GM12878 (cell line): ENCODE results near the gene VPS18. TPM values are rescaled to one million over a fixed set of nuclear protein-coding genes. Genes with fewer than 3 reads are reported as not detected.

ENCODE experiments used
- ATAC-seq: fragments of 200-7000 bp; cut with Tn5 transposase; 3 replicates; pipeline ENCODE4 v1.9.1; 2020; ENCODE audit warnings: mild to moderate bottlenecking, moderate library complexity
- BruUV-seq: library from RNA; stranded (reverse); fragments of 400-500 nt; replicated peaks from 2 replicates; lab custom pipeline; 2021; lab: Mats Ljungman, UMichigan
- CTCF ChIA-PET: fragments of 300-600 bp; sonication (Branson Sonifier 250); formaldehyde crosslinking; extraction: SDS; loops from one replicate; lab custom pipeline; 2021; ENCODE audit warnings: inconsistent platforms; lab: Yijun Ruan, JAX
- POLR2A ChIA-PET: fragments of 350-600 bp; formaldehyde crosslinking; extraction: SDS; loops from one replicate; lab custom pipeline; 2021; ENCODE audit warnings: inconsistent platforms; lab: Charles Lee
- RAD21 ChIA-PET: fragments of 300-600 bp; sonication (Branson Sonifier 250); formaldehyde crosslinking; loops from one replicate; lab custom pipeline; 2023; ENCODE audit warnings: antibody characterized with exemption; ENCODE audit not compliant: unreplicated experiment; lab: Charles Lee
- SMC1A ChIA-PET: fragments of 300-600 bp; sonication (Branson Sonifier 250); formaldehyde crosslinking; loops from one replicate; lab custom pipeline; 2023; ENCODE audit not compliant: unreplicated experiment, uncharacterized antibody; lab: Charles Lee
- DNase-seq: peaks from one replicate; pipeline ENCODE4 v3.0.0-alpha.2; 2011; ENCODE audit warnings: low read depth, low spot score
- FAIRE-seq: peaks from 3 replicates; lab custom pipeline; 2011; peaks lifted over from hg19 to GRCh38; lab: Jason Lieb, UNC
- H2AFZ ChIP-seq: 2 replicates; pipeline ENCODE4 v1.6.0; 2011; ENCODE audit warnings: low read depth, low read length, control low read depth; ENCODE audit not compliant: control insufficient read depth
- H3K27ac ChIP-seq: 2 replicates; pipeline ENCODE4 v1.5.1; 2011; ENCODE audit warnings: control low read depth; ENCODE audit not compliant: control insufficient read depth, insufficient read depth
- H3K27me3 ChIP-seq, 2 experiments: replicated peaks in 1 of 2; 2 replicates each; pipeline versions ENCODE4 v1.6.0 to v1.6.1; 2011; ENCODE audit warnings: low read length in 1 of 2; ENCODE audit not compliant: control insufficient read depth in 2 of 2, insufficient read depth in 2 of 2
- H3K36me3 ChIP-seq, 2 experiments: 2 replicates each; pipeline ENCODE4 v1.5.1; 2011; ENCODE audit warnings: low read length in 1 of 2; ENCODE audit not compliant: control insufficient read depth in 2 of 2, insufficient read depth in 2 of 2
- H3K4me1 ChIP-seq: 2 replicates; pipeline ENCODE4 v1.6.1; 2011; ENCODE audit warnings: mild to moderate bottlenecking, low read length, moderate library complexity, mixed read lengths; ENCODE audit not compliant: control insufficient read depth, insufficient read depth
- H3K4me2 ChIP-seq: 2 replicates; pipeline ENCODE4 v1.6.0; 2011; ENCODE audit warnings: control low read depth; ENCODE audit not compliant: control insufficient read depth, insufficient read depth
- H3K4me3 ChIP-seq: fragments of 200-600 bp; sonication (generic); 2 replicates; pipeline ENCODE4 v1.5.1; 2016
- H3K79me2 ChIP-seq: 2 replicates; pipeline ENCODE4 v1.6.0; 2011; ENCODE audit warnings: low read length; ENCODE audit not compliant: control insufficient read depth, insufficient read depth
- H3K9ac ChIP-seq: 2 replicates; pipeline ENCODE4 v1.8.0; 2011; ENCODE audit warnings: low read length, control low read depth, mixed read lengths; ENCODE audit not compliant: control insufficient read depth, insufficient read depth
- H3K9me3 ChIP-seq: replicated peaks from 3 replicates; pipeline ENCODE4 v1.5.1; 2011; ENCODE audit warnings: mild to moderate bottlenecking, low read length; ENCODE audit not compliant: control insufficient read depth, insufficient read depth
- H4K20me1 ChIP-seq: 2 replicates; pipeline ENCODE4 v1.6.0; 2011; ENCODE audit not compliant: control insufficient read depth, insufficient read depth
- CHD1 ChIP-seq: IDR thresholded peaks from 2 replicates; pipeline ENCODE4 v1.6.1; 2012; ENCODE audit warnings: low read depth, low read length, improper control_type of control experiment
- CREB1 ChIP-seq: IDR thresholded peaks from 2 replicates; pipeline ENCODE4 v1.6.1; 2012; ENCODE audit warnings: low read depth, mild to moderate bottlenecking, inconsistent platforms
- DPF2 ChIP-seq: fragments of 450-650 bp; IDR thresholded peaks from 2 replicates; pipeline ENCODE4 v1.6.1; 2017; ENCODE audit warnings: mild to moderate bottlenecking
- HDAC6 ChIP-seq: fragments of 200-600 bp; sonication (generic); IDR thresholded peaks from one replicate; pipeline ENCODE4 v1.8.0; 2017; ENCODE audit warnings: antibody characterized with exemption; ENCODE audit not compliant: unreplicated experiment
- NR2C1 ChIP-seq: fragments of 450-650 bp; IDR thresholded peaks from 2 replicates; pipeline ENCODE4 v1.6.1; 2017; ENCODE audit warnings: antibody characterized with exemption, mild to moderate bottlenecking, moderate library complexity
- RBBP5 ChIP-seq: fragments of 200-600 bp; sonication (generic); conservative IDR thresholded peaks from 2 replicates; pipeline ENCODE4 v1.6.1; 2016
- YBX1 ChIP-seq: fragments of 450-650 bp; IDR thresholded peaks from 2 replicates; pipeline ENCODE4 v1.6.1; 2016; ENCODE audit warnings: antibody characterized with exemption
- WGBS: methylation state at CpG from one replicate; pipeline ENCODE4 v1.1.6; 2016; ENCODE audit warnings: low lambda C conversion rate; ENCODE audit not compliant: insufficient replicate concordance, insufficient coverage; ENCODE audit errors: missing lambda C conversion rate; 5-methylcytosine and 5-hydroxymethylcytosine counted together
- in situ Hi-C: fragments of 300-500 bp; cut with MboI; formaldehyde crosslinking; loops from 9 replicates; pipeline ENCODE4 v1.14.3; 2018; ENCODE audit warnings: mixed read lengths
- intact Hi-C: fragments of 100-400 bp; cut with micrococcal nuclease; formaldehyde crosslinking; loops from one replicate; pipeline ENCODE4 v1.14.2; 2022; ENCODE audit not compliant: unreplicated experiment
- polyA plus RNA-seq, 11 experiments: library from polyadenylated mRNA; depleted of rRNA in 4 of 11; unstranded in 6 of 11; stranded (reverse) in 5 of 11; fragments of >200 nt; fragmentation: Nextera tagmentation in 4 of 11; fragmentation: Illumina TruSeq in 1 of 11; extraction: Ambion mirVana in 4 of 11; extraction: Trizol in 1 of 11; gene quantifications; 1 replicate in 1 of 11; 2 replicates in 10 of 11; pipeline versions ENCODE4 v1.2.1 to v1.2.3, GENCODE V29; 2011 to 2016; ENCODE audit warnings: inconsistent platforms in 2 of 11, missing spikeins in 2 of 11, low read depth in 1 of 11
- total RNA-seq, 4 experiments: library from RNA; depleted of rRNA in 3 of 4; stranded (reverse); fragments of >200 nt in 3 of 4; fragmentation: Illumina TruSeq in 1 of 4; extraction: Trizol in 1 of 4; gene quantifications; 2 replicates each; pipeline versions ENCODE4 v1.2.1 to v1.2.3, GENCODE V29; 2013 to 2021
- TF ChIP-seq, protein P1 (sequence below): fragments of 150-350 bp; IDR thresholded peaks from 2 replicates; pipeline ENCODE4 v1.6.1; 2014; ENCODE audit warnings: mild to moderate bottlenecking, low read depth, low read length
- TF ChIP-seq, protein P2 (sequence below): fragments of 450-650 bp; IDR thresholded peaks from 2 replicates; pipeline ENCODE4 v1.6.1; 2017; ENCODE audit warnings: antibody characterized with exemption, mild to moderate bottlenecking, moderate library complexity
- TF ChIP-seq, protein P3 (sequence below): fragments of 450-650 bp; IDR thresholded peaks from 2 replicates; pipeline ENCODE4 v1.6.1; 2017; ENCODE audit warnings: mild to moderate bottlenecking, moderate library complexity

VPS18 gene
- total and polyA plus RNA-seq, 10 of the 15 experiments (the other 5 are each of a cell fraction or from before 2014, with no cell fraction given): 0.71 to 20.4 (median 10.6) TPM

DNA sequence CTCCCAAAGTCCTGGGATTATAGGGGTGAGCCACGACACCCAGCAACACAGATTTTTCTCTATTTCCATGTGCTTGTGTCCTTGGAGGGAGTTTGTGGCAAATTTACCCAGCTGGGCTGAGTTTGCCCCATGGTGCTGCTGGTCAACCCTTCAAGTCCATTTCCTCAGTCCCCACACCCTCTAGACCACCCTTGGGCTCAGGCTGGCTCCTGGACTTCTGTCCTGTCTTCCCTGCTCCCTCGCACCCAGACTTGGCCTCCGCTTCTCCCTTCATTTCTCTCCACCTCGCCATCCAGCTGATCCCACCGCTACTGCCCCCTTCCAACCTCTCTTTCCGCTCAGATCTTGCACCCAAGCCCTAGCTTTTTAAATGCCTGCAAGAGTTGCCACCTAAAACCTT, 12.9 kb upstream of the VPS18 start:
- H3K27ac ChIP-seq: no peak overlapping the region
- SMC1A ChIA-PET: interaction anchor here (13.4 to 14.4 kb wide), 2 partner anchors 5 to 6 kb away, joined by 454 read pairs; partner anchors contain the start of gene RHOV
- H3K27me3 ChIP-seq: no peaks in the 10 kb centered on the region
- intact Hi-C loops (no loop called here), in situ Hi-C loops (no loop called here)
- TF ChIP-seq DPF2: no peak
- TF ChIP-seq NR2C1: no peak
- no peak for TF ChIP-seq YBX1
- TF ChIP-seq, protein P1, sequence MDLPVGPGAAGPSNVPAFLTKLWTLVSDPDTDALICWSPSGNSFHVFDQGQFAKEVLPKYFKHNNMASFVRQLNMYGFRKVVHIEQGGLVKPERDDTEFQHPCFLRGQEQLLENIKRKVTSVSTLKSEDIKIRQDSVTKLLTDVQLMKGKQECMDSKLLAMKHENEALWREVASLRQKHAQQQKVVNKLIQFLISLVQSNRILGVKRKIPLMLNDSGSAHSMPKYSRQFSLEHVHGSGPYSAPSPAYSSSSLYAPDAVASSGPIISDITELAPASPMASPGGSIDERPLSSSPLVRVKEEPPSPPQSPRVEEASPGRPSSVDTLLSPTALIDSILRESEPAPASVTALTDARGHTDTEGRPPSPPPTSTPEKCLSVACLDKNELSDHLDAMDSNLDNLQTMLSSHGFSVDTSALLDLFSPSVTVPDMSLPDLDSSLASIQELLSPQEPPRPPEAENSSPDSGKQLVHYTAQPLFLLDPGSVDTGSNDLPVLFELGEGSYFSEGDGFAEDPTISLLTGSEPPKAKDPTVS: no peak
- TF ChIP-seq CHD1: no peak
- TF ChIP-seq, protein P2, sequence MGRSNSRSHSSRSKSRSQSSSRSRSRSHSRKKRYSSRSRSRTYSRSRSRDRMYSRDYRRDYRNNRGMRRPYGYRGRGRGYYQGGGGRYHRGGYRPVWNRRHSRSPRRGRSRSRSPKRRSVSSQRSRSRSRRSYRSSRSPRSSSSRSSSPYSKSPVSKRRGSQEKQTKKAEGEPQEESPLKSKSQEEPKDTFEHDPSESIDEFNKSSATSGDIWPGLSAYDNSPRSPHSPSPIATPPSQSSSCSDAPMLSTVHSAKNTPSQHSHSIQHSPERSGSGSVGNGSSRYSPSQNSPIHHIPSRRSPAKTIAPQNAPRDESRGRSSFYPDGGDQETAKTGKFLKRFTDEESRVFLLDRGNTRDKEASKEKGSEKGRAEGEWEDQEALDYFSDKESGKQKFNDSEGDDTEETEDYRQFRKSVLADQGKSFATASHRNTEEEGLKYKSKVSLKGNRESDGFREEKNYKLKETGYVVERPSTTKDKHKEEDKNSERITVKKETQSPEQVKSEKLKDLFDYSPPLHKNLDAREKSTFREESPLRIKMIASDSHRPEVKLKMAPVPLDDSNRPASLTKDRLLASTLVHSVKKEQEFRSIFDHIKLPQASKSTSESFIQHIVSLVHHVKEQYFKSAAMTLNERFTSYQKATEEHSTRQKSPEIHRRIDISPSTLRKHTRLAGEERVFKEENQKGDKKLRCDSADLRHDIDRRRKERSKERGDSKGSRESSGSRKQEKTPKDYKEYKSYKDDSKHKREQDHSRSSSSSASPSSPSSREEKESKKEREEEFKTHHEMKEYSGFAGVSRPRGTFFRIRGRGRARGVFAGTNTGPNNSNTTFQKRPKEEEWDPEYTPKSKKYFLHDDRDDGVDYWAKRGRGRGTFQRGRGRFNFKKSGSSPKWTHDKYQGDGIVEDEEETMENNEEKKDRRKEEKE: no peak
- TF ChIP-seq RBBP5: no peak
- no peak for TF ChIP-seq CREB1
- TF ChIP-seq HDAC6: no peak
- TF ChIP-seq, protein P3, sequence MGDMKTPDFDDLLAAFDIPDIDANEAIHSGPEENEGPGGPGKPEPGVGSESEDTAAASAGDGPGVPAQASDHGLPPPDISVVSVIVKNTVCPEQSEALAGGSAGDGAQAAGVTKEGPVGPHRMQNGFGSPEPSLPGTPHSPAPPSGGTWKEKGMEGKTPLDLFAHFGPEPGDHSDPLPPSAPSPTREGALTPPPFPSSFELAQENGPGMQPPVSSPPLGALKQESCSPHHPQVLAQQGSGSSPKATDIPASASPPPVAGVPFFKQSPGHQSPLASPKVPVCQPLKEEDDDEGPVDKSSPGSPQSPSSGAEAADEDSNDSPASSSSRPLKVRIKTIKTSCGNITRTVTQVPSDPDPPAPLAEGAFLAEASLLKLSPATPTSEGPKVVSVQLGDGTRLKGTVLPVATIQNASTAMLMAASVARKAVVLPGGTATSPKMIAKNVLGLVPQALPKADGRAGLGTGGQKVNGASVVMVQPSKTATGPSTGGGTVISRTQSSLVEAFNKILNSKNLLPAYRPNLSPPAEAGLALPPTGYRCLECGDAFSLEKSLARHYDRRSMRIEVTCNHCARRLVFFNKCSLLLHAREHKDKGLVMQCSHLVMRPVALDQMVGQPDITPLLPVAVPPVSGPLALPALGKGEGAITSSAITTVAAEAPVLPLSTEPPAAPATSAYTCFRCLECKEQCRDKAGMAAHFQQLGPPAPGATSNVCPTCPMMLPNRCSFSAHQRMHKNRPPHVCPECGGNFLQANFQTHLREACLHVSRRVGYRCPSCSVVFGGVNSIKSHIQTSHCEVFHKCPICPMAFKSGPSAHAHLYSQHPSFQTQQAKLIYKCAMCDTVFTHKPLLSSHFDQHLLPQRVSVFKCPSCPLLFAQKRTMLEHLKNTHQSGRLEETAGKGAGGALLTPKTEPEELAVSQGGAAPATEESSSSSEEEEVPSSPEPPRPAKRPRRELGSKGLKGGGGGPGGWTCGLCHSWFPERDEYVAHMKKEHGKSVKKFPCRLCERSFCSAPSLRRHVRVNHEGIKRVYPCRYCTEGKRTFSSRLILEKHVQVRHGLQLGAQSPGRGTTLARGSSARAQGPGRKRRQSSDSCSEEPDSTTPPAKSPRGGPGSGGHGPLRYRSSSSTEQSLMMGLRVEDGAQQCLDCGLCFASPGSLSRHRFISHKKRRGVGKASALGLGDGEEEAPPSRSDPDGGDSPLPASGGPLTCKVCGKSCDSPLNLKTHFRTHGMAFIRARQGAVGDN: no peak
- H4K20me1 ChIP-seq: no peaks in the 10 kb centered on the region
- H3K9me3 ChIP-seq: no peaks in the 10 kb centered on the region; the same call in 2 of the 3 replicates
- peaks cover 23% of the 10 kb centered on the region for H3K4me1 ChIP-seq
- DNase-seq: no peak
- ATAC-seq: no peak
- CTCF ChIA-PET: interaction anchor here (0.7 to 2.7 kb wide), 3 partner anchors 13 to 415 kb away, joined by 3 to 12 read pairs (median 4); partner anchors contain the start of gene VPS18
- H3K9ac ChIP-seq: no peak overlapping the region
- H3K4me2 ChIP-seq: no peak overlapping the region
- POLR2A ChIA-PET: interaction anchor here (1.2 to 7.0 kb wide), 5 partner anchors 9 to 23 kb away, joined by 3 to 111 read pairs (median 6); partner anchors contain the start of gene VPS18
- no peaks in the 10 kb centered on the region for H3K36me3 ChIP-seq
- H3K4me3 ChIP-seq: no peak overlapping the region
- H2AFZ ChIP-seq: no peak overlapping the region
- H3K79me2 ChIP-seq: no peaks in the 10 kb centered on the region
- BruUV-seq: no TSS peak
- WGBS: 98% methylated on average over 6 of the region's 6 CpGs
- RAD21 ChIA-PET: interaction anchor here (2.4 to 14.9 kb wide), 3 partner anchors 4 to 13 kb away, joined by 11 to 551 read pairs (median 551); partner anchors contain the start of genes RHOV and VPS18
- no peak for FAIRE-seq
